ENCODE results near the gene BIVM.

The BIVM gene

GRCh38 chr13:102815788-102816187, 16.9 kb downstream of the BIVM start:
- no peak for DNase-seq (ENCODE audit: low read depth, low spot score)
- H3K9ac ChIP-seq (ENCODE audit: insufficient read length), result no peak overlapping the region
- no peaks in the 10 kb centered on the region for H3K9me3 ChIP-seq (ENCODE audit: low read depth, low read length)
- H3K27ac ChIP-seq, result no peak overlapping the region
- TF ChIP-seq EZH2 (IDR thresholded peaks at IDR 0.05) (no peak), POLR2AphosphoS5 (IDR thresholded peaks at IDR 0.05; ENCODE audit: borderline replicate concordance, low read depth, low read length) (no peak), FOXP2 (optimal IDR thresholded peaks at IDR 0.05; ENCODE audit: control extremely low read depth, extremely low read length, insufficient read depth) (no peak)
- no peak overlapping the region for H3K4me3 ChIP-seq
- H3K36me3 ChIP-seq (ENCODE audit: insufficient read depth, low read length), result no peaks in the 10 kb centered on the region; the same call in 1 of the 2 replicates

GRCh38 chr13:102816708-102817107, 17.8 kb downstream of the BIVM start:
- H3K9me3 ChIP-seq (ENCODE audit: low read depth, low read length), result no peaks in the 10 kb centered on the region
- no peak for DNase-seq (ENCODE audit: low read depth, low spot score)
- H3K9ac ChIP-seq (ENCODE audit: insufficient read length), result no peak overlapping the region
- no peak overlapping the region for H3K27ac ChIP-seq
- H3K36me3 ChIP-seq (ENCODE audit: insufficient read depth, low read length), result peaks cover 1% of the 10 kb centered on the region; the same call in 1 of the 2 replicates
- TF ChIP-seq EZH2 (IDR thresholded peaks at IDR 0.05) (no peak), FOXP2 (optimal IDR thresholded peaks at IDR 0.05; ENCODE audit: control extremely low read depth, extremely low read length, insufficient read depth) (no peak), POLR2AphosphoS5 (IDR thresholded peaks at IDR 0.05; ENCODE audit: borderline replicate concordance, low read depth, low read length) (no peak)
- no peak overlapping the region for H3K4me3 ChIP-seq

- Histone ChIP-seq H3K36me3 (ENCODE audit: insufficient read depth, low read length) (peaks cover 7% of the 10 kb centered on the region), H3K27ac (no peak overlapping the region), H3K4me3 (no peak overlapping the region), H3K9ac (ENCODE audit: insufficient read length) (no peak overlapping the region), H3K9me3 (ENCODE audit: low read depth, low read length) (no peaks in the 10 kb centered on the region)
- no peak for DNase-seq (ENCODE audit: low read depth, low spot score)
- no peak for TF ChIP-seq FOXP2 (optimal IDR thresholded peaks at IDR 0.05; ENCODE audit: control extremely low read depth, extremely low read length, insufficient read depth)
- TF ChIP-seq EZH2 (IDR thresholded peaks at IDR 0.05), result no peak
- no peak for TF ChIP-seq POLR2AphosphoS5 (IDR thresholded peaks at IDR 0.05; ENCODE audit: borderline replicate concordance, low read depth, low read length)
Observed at GRCh38 chr13:102817241-102817640, 18.3 kb downstream of the BIVM start.

GRCh38 chr13:102817907-102818306, 19.0 kb downstream of the BIVM start:
- Histone ChIP-seq H3K27ac (no peak overlapping the region), H3K4me3 (no peak overlapping the region), H3K9ac (ENCODE audit: insufficient read length) (no peak overlapping the region), H3K36me3 (ENCODE audit: insufficient read depth, low read length) (peaks cover 10% of the 10 kb centered on the region), H3K9me3 (ENCODE audit: low read depth, low read length) (no peaks in the 10 kb centered on the region)
- TF ChIP-seq EZH2 (IDR thresholded peaks at IDR 0.05), result no peak
- TF ChIP-seq FOXP2 (optimal IDR thresholded peaks at IDR 0.05; ENCODE audit: control extremely low read depth, extremely low read length, insufficient read depth), result no peak
- no peak for TF ChIP-seq POLR2AphosphoS5 (IDR thresholded peaks at IDR 0.05; ENCODE audit: borderline replicate concordance, low read depth, low read length)
- no peak for DNase-seq (ENCODE audit: low read depth, low spot score)

GRCh38 chr13:102825400-102825799, 26.5 kb downstream of the BIVM start:
- Histone ChIP-seq H3K9ac (ENCODE audit: insufficient read length) (no peak overlapping the region), H3K4me3 (no peak overlapping the region), H3K36me3 (ENCODE audit: insufficient read depth, low read length) (peaks cover 14% of the 10 kb centered on the region), H3K9me3 (ENCODE audit: low read depth, low read length) (no peaks in the 10 kb centered on the region), H3K27ac (no peak overlapping the region)
- TF ChIP-seq EZH2 (IDR thresholded peaks at IDR 0.05), result no peak
- no peak for DNase-seq (ENCODE audit: low read depth, low spot score)

GRCh38 chr13:102825921-102826706, 27.2 kb downstream of the BIVM start:
- H3K27ac ChIP-seq, result peak overlapping the region; percentile 19; the same call in 1 of the 2 replicates
- peak; percentile 40 for DNase-seq (ENCODE audit: low read depth, low spot score)
- TF ChIP-seq POLR2AphosphoS5 (IDR thresholded peaks at IDR 0.05; ENCODE audit: borderline replicate concordance, low read depth, low read length), result no peak
- H3K36me3 ChIP-seq (ENCODE audit: insufficient read depth, low read length), result peaks cover 14% of the 10 kb centered on the region
- H3K4me3 ChIP-seq, result 0 out of 2 replicates have a peak overlapping the region, but pooled peaks have one; percentile 28
- H3K9me3 ChIP-seq (ENCODE audit: low read depth, low read length), result no peaks in the 10 kb centered on the region
- H3K9ac ChIP-seq (ENCODE audit: insufficient read length), result no peak overlapping the region

- TF ChIP-seq FOXP2 (optimal IDR thresholded peaks at IDR 0.05; ENCODE audit: control extremely low read depth, extremely low read length, insufficient read depth) (no peak), EZH2 (IDR thresholded peaks at IDR 0.05) (no peak), POLR2AphosphoS5 (IDR thresholded peaks at IDR 0.05; ENCODE audit: borderline replicate concordance, low read depth, low read length) (no peak)
- H3K27ac ChIP-seq, result no peak overlapping the region
- no peaks in the 10 kb centered on the region for H3K36me3 ChIP-seq (ENCODE audit: insufficient read depth, low read length)
- no peak overlapping the region for H3K4me3 ChIP-seq
- no peaks in the 10 kb centered on the region for H3K9me3 ChIP-seq (ENCODE audit: low read depth, low read length)
- H3K9ac ChIP-seq (ENCODE audit: insufficient read length), result no peak overlapping the region
- no peak for DNase-seq (ENCODE audit: low read depth, low spot score)
Observed at GRCh38 chr13:102830646-102831045, 31.7 kb downstream of the BIVM start.

- TF ChIP-seq FOXP2 (optimal IDR thresholded peaks at IDR 0.05; ENCODE audit: control extremely low read depth, extremely low read length, insufficient read depth), result no peak
- no peak for TF ChIP-seq POLR2AphosphoS5 (IDR thresholded peaks at IDR 0.05; ENCODE audit: borderline replicate concordance, low read depth, low read length)
- no peak for TF ChIP-seq EZH2 (IDR thresholded peaks at IDR 0.05)
- H3K4me3 ChIP-seq, result no peak overlapping the region
- H3K36me3 ChIP-seq (ENCODE audit: insufficient read depth, low read length), result no peaks in the 10 kb centered on the region
- DNase-seq (ENCODE audit: low read depth, low spot score), result no peak
- H3K9ac ChIP-seq (ENCODE audit: insufficient read length), result no peak overlapping the region
- H3K27ac ChIP-seq, result no peak overlapping the region
- no peaks in the 10 kb centered on the region for H3K9me3 ChIP-seq (ENCODE audit: low read depth, low read length)
Observed at GRCh38 chr13:102836471-102836870, 37.6 kb downstream of the BIVM start.

GRCh38 chr13:102838273-102838672, 39.4 kb downstream of the BIVM start:
- no peak for DNase-seq (ENCODE audit: low read depth, low spot score)
- TF ChIP-seq FOXP2 (optimal IDR thresholded peaks at IDR 0.05; ENCODE audit: control extremely low read depth, extremely low read length, insufficient read depth) (no peak), POLR2AphosphoS5 (IDR thresholded peaks at IDR 0.05; ENCODE audit: borderline replicate concordance, low read depth, low read length) (no peak), EZH2 (IDR thresholded peaks at IDR 0.05) (no peak)
- H3K4me3 ChIP-seq, result no peak overlapping the region
- no peaks in the 10 kb centered on the region for H3K36me3 ChIP-seq (ENCODE audit: insufficient read depth, low read length)
- no peak overlapping the region for H3K9ac ChIP-seq (ENCODE audit: insufficient read length)
- no peak overlapping the region for H3K27ac ChIP-seq
- H3K9me3 ChIP-seq (ENCODE audit: low read depth, low read length), result no peaks in the 10 kb centered on the region

Data from SK-N-MC (cell line).